KMS-11 (cell line): Measurements from ENCODE around the gene KLK8.

Experiments used
- H2AFZ ChIP-seq: fragments of 200-600 bp; sonication (generic); 2 replicates; pipeline ENCODE4 v1.6.1; 2016; ENCODE audit warnings: antibody characterized with exemption, mixed run types, low read depth
- H3K27ac ChIP-seq: fragments of 200-600 bp; sonication (generic); 2 replicates; pipeline ENCODE4 v1.6.1; 2016; ENCODE audit warnings: mild to moderate bottlenecking, mixed run types
- H3K27me3 ChIP-seq: fragments of 200-600 bp; sonication (generic); 2 replicates; pipeline ENCODE4 v1.6.1; 2017; ENCODE audit warnings: mild to moderate bottlenecking, low read depth, mixed run types, moderate library complexity; ENCODE audit not compliant: insufficient read depth
- H3K36me3 ChIP-seq: fragments of 200-600 bp; sonication (generic); 2 replicates; pipeline ENCODE4 v1.6.1; 2017; ENCODE audit warnings: mild to moderate bottlenecking, mixed run types; ENCODE audit not compliant: insufficient read depth
- H3K4me1 ChIP-seq: fragments of 200-600 bp; sonication (generic); 2 replicates; pipeline ENCODE4 v1.6.1; 2016; ENCODE audit warnings: mild to moderate bottlenecking, low read depth, mixed run types; ENCODE audit not compliant: poor library complexity, severe bottlenecking
- H3K4me2 ChIP-seq: fragments of 200-600 bp; sonication (generic); 2 replicates; pipeline ENCODE4 v1.7.0; 2016; ENCODE audit warnings: mild to moderate bottlenecking, mixed run types
- H3K4me3 ChIP-seq: fragments of 200-600 bp; sonication (generic); IDR thresholded peaks from 2 replicates; pipeline ENCODE4 v1.6.1; 2017; ENCODE audit warnings: low read depth, low read length, mixed read lengths; ENCODE audit not compliant: insufficient read depth
- H3K79me2 ChIP-seq: fragments of 200-600 bp; sonication (generic); 2 replicates; pipeline ENCODE4 v1.6.1; 2016; ENCODE audit warnings: low read depth, mixed run types; ENCODE audit not compliant: insufficient read depth
- H3K9ac ChIP-seq: fragments of 200-600 bp; sonication (generic); 2 replicates; pipeline ENCODE4 v1.6.1; 2016; ENCODE audit warnings: mild to moderate bottlenecking, mixed run types
- H4K20me1 ChIP-seq: fragments of 200-600 bp; sonication (generic); 2 replicates; pipeline ENCODE4 v1.6.1; 2016; ENCODE audit warnings: mild to moderate bottlenecking, mixed run types; ENCODE audit not compliant: insufficient read depth
- CTCF ChIP-seq: fragments of 200-600 bp; sonication (generic); conservative IDR thresholded peaks from 2 replicates; pipeline ENCODE4 v1.6.1; 2017; ENCODE audit warnings: low read depth, mild to moderate bottlenecking, antibody characterized with exemption, low read length, moderate library complexity, mixed read lengths

The KLK8 gene

GRCh38 chr19:51007488-51007887, 6.1 kb upstream of the KLK8 start:
- Histone ChIP-seq H3K27me3 (0 out of 2 replicates have a peak, but pooled peaks cover 2% of the 10 kb centered on the region), H2AFZ (no peak overlapping the region), H4K20me1 (no peaks in the 10 kb centered on the region), H3K4me3 (no peak overlapping the region), H3K36me3 (no peaks in the 10 kb centered on the region), H3K4me1 (no peaks in the 10 kb centered on the region), H3K79me2 (no peaks in the 10 kb centered on the region), H3K4me2 (no peak overlapping the region), H3K9ac (no peak overlapping the region), H3K27ac (no peak overlapping the region)
- TF ChIP-seq CTCF = no peak

GRCh38 chr19:51006406-51006805, 5.0 kb upstream of the KLK8 start:
- Histone ChIP-seq H3K4me3 (no peak overlapping the region), H3K9ac (no peak overlapping the region), H2AFZ (no peak overlapping the region), H3K27me3 (0 out of 2 replicates have a peak, but pooled peaks cover 2% of the 10 kb centered on the region), H3K4me1 (no peaks in the 10 kb centered on the region), H3K4me2 (no peak overlapping the region), H3K27ac (no peak overlapping the region), H3K79me2 (no peaks in the 10 kb centered on the region), H4K20me1 (no peaks in the 10 kb centered on the region), H3K36me3 (no peaks in the 10 kb centered on the region)
- no peak for TF ChIP-seq CTCF

DNA sequence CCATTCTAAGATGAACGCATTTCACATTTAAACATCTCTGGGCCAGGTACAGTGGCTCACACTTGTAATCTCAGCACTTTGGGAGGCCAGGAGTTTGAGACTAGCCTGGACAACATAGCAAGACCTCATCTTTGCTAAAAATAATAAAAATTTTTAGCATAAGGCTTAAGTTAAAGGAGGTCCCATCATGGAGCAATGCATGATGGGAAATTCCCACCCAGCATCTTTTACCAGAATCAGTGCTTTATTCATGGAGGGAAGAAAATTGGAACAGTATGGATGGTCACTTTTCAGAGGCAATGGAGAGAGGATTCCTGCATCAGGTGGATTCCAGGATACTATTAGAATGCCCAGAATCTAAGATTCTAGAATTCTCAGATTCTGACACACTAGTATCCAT, 3.8 kb upstream of the KLK8 start:
- no peak for TF ChIP-seq CTCF

GRCh38 chr19:51003316-51003715, 1.9 kb upstream of the KLK8 start:
- no peak for TF ChIP-seq CTCF
- Histone ChIP-seq H3K4me1 (no peaks in the 10 kb centered on the region), H4K20me1 (no peaks in the 10 kb centered on the region), H3K36me3 (no peaks in the 10 kb centered on the region), H2AFZ (no peak overlapping the region), H3K4me2 (no peak overlapping the region), H3K27me3 (0 out of 2 replicates have a peak, but pooled peaks cover 2% of the 10 kb centered on the region), H3K27ac (no peak overlapping the region), H3K4me3 (no peak overlapping the region), H3K9ac (no peak overlapping the region), H3K79me2 (no peaks in the 10 kb centered on the region)

More for the DNA sequence above, 3.8 kb upstream of the KLK8 start:
- Histone ChIP-seq H3K9ac (no peak overlapping the region), H3K79me2 (no peaks in the 10 kb centered on the region), H3K4me2 (no peak overlapping the region), H3K27ac (no peak overlapping the region), H2AFZ (no peak overlapping the region), H3K36me3 (no peaks in the 10 kb centered on the region), H3K4me3 (no peak overlapping the region), H3K4me1 (no peaks in the 10 kb centered on the region), H3K27me3 (0 out of 2 replicates have a peak, but pooled peaks cover 2% of the 10 kb centered on the region), H4K20me1 (no peaks in the 10 kb centered on the region)
